GM23338 (cell line): Measurements from ENCODE around the gene EYS. TPM values are rescaled to one million over a fixed set of nuclear protein-coding genes. Genes with fewer than 3 reads are reported as not detected.

ENCODE experiments used
- ATAC-seq: fragments of 200-7000 bp; cut with Tn5 transposase; 3 replicates; pipeline ENCODE4 v1.9.1; 2020
- DNase-seq: peaks from one replicate; pipeline ENCODE4 v3.0.0-alpha.2; 2015; ENCODE audit warnings: low spot score
- H2AFZ ChIP-seq: fragments of 200-600 bp; sonication (generic); 2 replicates; pipeline ENCODE4 v1.8.0; 2016; ENCODE audit warnings: antibody characterized with exemption, mild to moderate bottlenecking, moderate library complexity
- H3F3A ChIP-seq: fragments of 200-600 bp; sonication (generic); replicated peaks from 2 replicates; pipeline ENCODE4 v1.8.0; 2017; ENCODE audit warnings: antibody characterized with exemption, mixed run types, low read depth
- H3K27ac ChIP-seq: fragments of 200-600 bp; sonication (generic); 2 replicates; pipeline ENCODE4 v1.6.1; 2016; ENCODE audit warnings: low read depth
- H3K27me3 ChIP-seq: fragments of 200-600 bp; sonication (generic); 2 replicates; pipeline ENCODE4 v1.8.0; 2016; ENCODE audit warnings: mild to moderate bottlenecking, mixed run types, moderate library complexity; ENCODE audit not compliant: insufficient read depth
- H3K36me3 ChIP-seq: fragments of 200-600 bp; sonication (generic); 2 replicates; pipeline ENCODE4 v1.8.0; 2016; ENCODE audit warnings: mild to moderate bottlenecking; ENCODE audit not compliant: insufficient read depth
- H3K4me1 ChIP-seq: fragments of 200-600 bp; sonication (generic); 2 replicates; pipeline ENCODE4 v1.8.0; 2016; ENCODE audit warnings: mild to moderate bottlenecking, moderate library complexity; ENCODE audit not compliant: insufficient read depth
- H3K4me2 ChIP-seq: fragments of 200-600 bp; sonication (generic); 2 replicates; pipeline ENCODE4 v1.7.1; 2017; ENCODE audit warnings: mixed run types
- H3K4me3 ChIP-seq: fragments of 200-600 bp; sonication (generic); 2 replicates; pipeline ENCODE4 v1.6.1; 2016; ENCODE audit warnings: mixed run types
- H3K79me2 ChIP-seq: fragments of 200-600 bp; sonication (generic); replicated peaks from 2 replicates; pipeline ENCODE4 v1.8.0; 2017; ENCODE audit warnings: mild to moderate bottlenecking; ENCODE audit not compliant: insufficient read depth
- H3K9me2 ChIP-seq: fragments of 200-600 bp; sonication (generic); 2 replicates; pipeline ENCODE4 v1.8.0; 2017; ENCODE audit not compliant: insufficient read depth
- H4K20me1 ChIP-seq: fragments of 200-600 bp; sonication (generic); replicated peaks from 2 replicates; pipeline ENCODE4 v1.8.0; 2017; ENCODE audit warnings: mild to moderate bottlenecking; ENCODE audit not compliant: insufficient read depth
- H3K27ac Mint-ChIP-seq: 2 replicates; pipeline ENCODE4 v1.8.0; 2020; ENCODE audit warnings: inconsistent platforms, mild to moderate bottlenecking, moderate library complexity, mixed read lengths
- H3K27me3 Mint-ChIP-seq: 3 replicates; pipeline ENCODE4 v1.8.0; 2022; ENCODE audit warnings: low read depth, mild to moderate bottlenecking, moderate library complexity, mixed read lengths, inconsistent platforms; ENCODE audit not compliant: insufficient read depth, poor library complexity
- H3K36me3 Mint-ChIP-seq: 3 replicates; pipeline ENCODE4 v1.8.0; 2021; ENCODE audit warnings: low read depth, mild to moderate bottlenecking, inconsistent platforms, moderate library complexity, mixed read lengths
- H3K4me1 Mint-ChIP-seq: 3 replicates; pipeline ENCODE4 v1.8.0; 2020; ENCODE audit warnings: mild to moderate bottlenecking, inconsistent platforms, mixed read lengths
- H3K4me3 Mint-ChIP-seq: 3 replicates; pipeline ENCODE4 v1.8.0; 2021; ENCODE audit warnings: moderate library complexity, mild to moderate bottlenecking, inconsistent platforms, mixed read lengths
- H3K9me3 Mint-ChIP-seq: 3 replicates; pipeline ENCODE4 v1.8.0; 2020; ENCODE audit warnings: moderate library complexity, mild to moderate bottlenecking, inconsistent platforms, mixed read lengths
- CREB1 ChIP-seq: fragments of 250-450 bp; sonication (Bioruptor Pico); IDR thresholded peaks from 2 replicates; pipeline ENCODE4 v1.5.0; 2020; ENCODE audit warnings: low read depth, mild to moderate bottlenecking, moderate library complexity
- EZH2 ChIP-seq: fragments of 200-600 bp; sonication (generic); IDR thresholded peaks from one replicate; pipeline ENCODE4 v1.8.0; 2017; ENCODE audit warnings: antibody characterized with exemption, mild to moderate bottlenecking, low read depth; ENCODE audit not compliant: unreplicated experiment
- EZH2phosphoT487 ChIP-seq: fragments of 200-600 bp; sonication (generic); IDR thresholded peaks from one replicate; pipeline ENCODE4 v1.8.1; 2018; ENCODE audit warnings: antibody characterized with exemption; ENCODE audit not compliant: unreplicated experiment
- JUNB ChIP-seq: IDR thresholded peaks from one replicate; pipeline ENCODE4 v1.6.1; 2016; ENCODE audit warnings: antibody characterized with exemption; ENCODE audit not compliant: unreplicated experiment
- NANOG ChIP-seq: IDR thresholded peaks from 2 replicates; pipeline ENCODE4 v1.6.1; 2016; ENCODE audit warnings: antibody characterized with exemption, borderline replicate concordance
- POLR2AphosphoS5 ChIP-seq: IDR thresholded peaks from 2 replicates; pipeline ENCODE4 v1.6.1; 2016; ENCODE audit warnings: antibody characterized with exemption, low read depth
- STAT1 ChIP-seq: IDR thresholded peaks from one replicate; pipeline ENCODE4 v1.6.1; 2016; ENCODE audit warnings: antibody characterized with exemption; ENCODE audit not compliant: unreplicated experiment
- ZNF114 ChIP-seq: fragments of 250-450 bp; sonication (Bioruptor Pico); IDR thresholded peaks from 2 replicates; pipeline ENCODE4 v1.5.0; 2020; ENCODE audit warnings: mild to moderate bottlenecking, moderate library complexity
- ZNF331 ChIP-seq: fragments of 250-450 bp; sonication (Bioruptor Pico); IDR thresholded peaks from 2 replicates; pipeline ENCODE4 v1.5.0; 2020; ENCODE audit warnings: low read depth, mild to moderate bottlenecking, moderate library complexity
- polyA plus RNA-seq: library from polyadenylated mRNA; unstranded; fragments of >200 nt; fragmentation: Nextera tagmentation; extraction: Ambion mirVana; gene quantifications from 2 replicates; pipeline ENCODE4 v1.2.1, GENCODE V29; 2016
- total RNA-seq: library from RNA; depleted of rRNA; stranded (reverse); fragments of >200 nt; shearing (Covaris generic); gene quantifications from 2 replicates; pipeline ENCODE4 v1.2.3, GENCODE V29; 2014
- TF ChIP-seq, protein P1 (sequence below): IDR thresholded peaks from one replicate; pipeline ENCODE4 v1.6.1; 2018; ENCODE audit warnings: antibody characterized with exemption; ENCODE audit not compliant: unreplicated experiment
- TF ChIP-seq, protein P2 (sequence below): IDR thresholded peaks from 2 replicates; pipeline ENCODE4 v1.6.1; 2016; ENCODE audit warnings: antibody characterized with exemption
- TF ChIP-seq, protein P3 (sequence below), 2 experiments: fragments of 200-600 bp in 1 of 2; sonication (generic) in 1 of 2; conservative IDR thresholded peaks; 2 replicates each; pipeline versions ENCODE4 v1.5.1 to v1.6.1; 2016 to 2017; ENCODE audit warnings: antibody characterized with exemption in 2 of 2, low read depth in 2 of 2, mild to moderate bottlenecking in 2 of 2, moderate library complexity in 1 of 2
- TF ChIP-seq, protein P4 (sequence below): fragments of 250-450 bp; sonication (Bioruptor Pico); IDR thresholded peaks from 2 replicates; pipeline ENCODE4 v1.5.0; 2020; ENCODE audit warnings: mild to moderate bottlenecking, moderate library complexity

EYS gene
- total and polyA plus RNA-seq, 2 experiments from 2014 or later: 0.38 to 0.52 TPM

DNA sequence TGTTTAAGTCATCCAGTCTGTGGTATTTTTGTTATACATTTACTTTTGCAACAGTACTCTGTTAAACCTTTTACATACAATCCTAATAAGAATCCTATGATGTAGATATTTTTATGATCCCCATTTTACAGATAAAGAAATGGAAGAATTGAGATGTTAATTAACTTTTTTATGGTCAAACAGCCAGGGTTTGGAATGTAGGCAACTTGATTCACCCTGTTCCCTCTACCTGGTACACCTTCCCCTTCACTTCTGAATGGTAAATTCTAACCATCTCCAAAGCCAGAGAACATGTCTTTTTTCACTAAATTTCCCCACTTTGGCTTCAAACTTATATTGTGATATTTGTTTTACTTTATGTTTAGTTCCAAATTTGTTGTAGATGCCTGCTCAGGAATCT is 1771.3 kb downstream of the EYS start:
- Histone ChIP-seq H3K4me3 (no peak overlapping the region), H3K9me2 (no peaks in the 10 kb centered on the region), H2AFZ (no peak overlapping the region), H3K79me2 (no peaks in the 10 kb centered on the region), H3K4me1 (no peaks in the 10 kb centered on the region), H3K27me3 (no peaks in the 10 kb centered on the region), H4K20me1 (no peaks in the 10 kb centered on the region), H3F3A (no peaks in the 10 kb centered on the region), H3K4me2 (no peak overlapping the region), H3K36me3 (no peaks in the 10 kb centered on the region), H3K27ac (no peak overlapping the region)
- Mint-ChIP-seq H3K27ac (no peak overlapping the region), H3K36me3 (no peaks in the 10 kb centered on the region), H3K4me3 (no peak overlapping the region), H3K9me3 (no peaks in the 10 kb centered on the region; the same call in 2 of the 3 replicates), H3K27me3 (peaks cover 2% of the 10 kb centered on the region), H3K4me1 (no peaks in the 10 kb centered on the region; the same call in 2 of the 3 replicates)
- no peak for ATAC-seq
- DNase-seq: no peak
- TF ChIP-seq NANOG (no peak), CREB1 (CRISPR knock-in tag) (no peak), POLR2AphosphoS5 (no peak), JUNB (no peak), EZH2 (no peak), EZH2phosphoT487 (no peak), ZNF114 (CRISPR knock-in tag) (no peak), STAT1 (no peak), ZNF331 (CRISPR knock-in tag) (no peak)
- TF ChIP-seq, protein P1, sequence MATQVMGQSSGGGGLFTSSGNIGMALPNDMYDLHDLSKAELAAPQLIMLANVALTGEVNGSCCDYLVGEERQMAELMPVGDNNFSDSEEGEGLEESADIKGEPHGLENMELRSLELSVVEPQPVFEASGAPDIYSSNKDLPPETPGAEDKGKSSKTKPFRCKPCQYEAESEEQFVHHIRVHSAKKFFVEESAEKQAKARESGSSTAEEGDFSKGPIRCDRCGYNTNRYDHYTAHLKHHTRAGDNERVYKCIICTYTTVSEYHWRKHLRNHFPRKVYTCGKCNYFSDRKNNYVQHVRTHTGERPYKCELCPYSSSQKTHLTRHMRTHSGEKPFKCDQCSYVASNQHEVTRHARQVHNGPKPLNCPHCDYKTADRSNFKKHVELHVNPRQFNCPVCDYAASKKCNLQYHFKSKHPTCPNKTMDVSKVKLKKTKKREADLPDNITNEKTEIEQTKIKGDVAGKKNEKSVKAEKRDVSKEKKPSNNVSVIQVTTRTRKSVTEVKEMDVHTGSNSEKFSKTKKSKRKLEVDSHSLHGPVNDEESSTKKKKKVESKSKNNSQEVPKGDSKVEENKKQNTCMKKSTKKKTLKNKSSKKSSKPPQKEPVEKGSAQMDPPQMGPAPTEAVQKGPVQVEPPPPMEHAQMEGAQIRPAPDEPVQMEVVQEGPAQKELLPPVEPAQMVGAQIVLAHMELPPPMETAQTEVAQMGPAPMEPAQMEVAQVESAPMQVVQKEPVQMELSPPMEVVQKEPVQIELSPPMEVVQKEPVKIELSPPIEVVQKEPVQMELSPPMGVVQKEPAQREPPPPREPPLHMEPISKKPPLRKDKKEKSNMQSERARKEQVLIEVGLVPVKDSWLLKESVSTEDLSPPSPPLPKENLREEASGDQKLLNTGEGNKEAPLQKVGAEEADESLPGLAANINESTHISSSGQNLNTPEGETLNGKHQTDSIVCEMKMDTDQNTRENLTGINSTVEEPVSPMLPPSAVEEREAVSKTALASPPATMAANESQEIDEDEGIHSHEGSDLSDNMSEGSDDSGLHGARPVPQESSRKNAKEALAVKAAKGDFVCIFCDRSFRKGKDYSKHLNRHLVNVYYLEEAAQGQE: no peak
- TF ChIP-seq, protein P2, sequence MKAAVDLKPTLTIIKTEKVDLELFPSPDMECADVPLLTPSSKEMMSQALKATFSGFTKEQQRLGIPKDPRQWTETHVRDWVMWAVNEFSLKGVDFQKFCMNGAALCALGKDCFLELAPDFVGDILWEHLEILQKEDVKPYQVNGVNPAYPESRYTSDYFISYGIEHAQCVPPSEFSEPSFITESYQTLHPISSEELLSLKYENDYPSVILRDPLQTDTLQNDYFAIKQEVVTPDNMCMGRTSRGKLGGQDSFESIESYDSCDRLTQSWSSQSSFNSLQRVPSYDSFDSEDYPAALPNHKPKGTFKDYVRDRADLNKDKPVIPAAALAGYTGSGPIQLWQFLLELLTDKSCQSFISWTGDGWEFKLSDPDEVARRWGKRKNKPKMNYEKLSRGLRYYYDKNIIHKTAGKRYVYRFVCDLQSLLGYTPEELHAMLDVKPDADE: no peak
- TF ChIP-seq, protein P3, sequence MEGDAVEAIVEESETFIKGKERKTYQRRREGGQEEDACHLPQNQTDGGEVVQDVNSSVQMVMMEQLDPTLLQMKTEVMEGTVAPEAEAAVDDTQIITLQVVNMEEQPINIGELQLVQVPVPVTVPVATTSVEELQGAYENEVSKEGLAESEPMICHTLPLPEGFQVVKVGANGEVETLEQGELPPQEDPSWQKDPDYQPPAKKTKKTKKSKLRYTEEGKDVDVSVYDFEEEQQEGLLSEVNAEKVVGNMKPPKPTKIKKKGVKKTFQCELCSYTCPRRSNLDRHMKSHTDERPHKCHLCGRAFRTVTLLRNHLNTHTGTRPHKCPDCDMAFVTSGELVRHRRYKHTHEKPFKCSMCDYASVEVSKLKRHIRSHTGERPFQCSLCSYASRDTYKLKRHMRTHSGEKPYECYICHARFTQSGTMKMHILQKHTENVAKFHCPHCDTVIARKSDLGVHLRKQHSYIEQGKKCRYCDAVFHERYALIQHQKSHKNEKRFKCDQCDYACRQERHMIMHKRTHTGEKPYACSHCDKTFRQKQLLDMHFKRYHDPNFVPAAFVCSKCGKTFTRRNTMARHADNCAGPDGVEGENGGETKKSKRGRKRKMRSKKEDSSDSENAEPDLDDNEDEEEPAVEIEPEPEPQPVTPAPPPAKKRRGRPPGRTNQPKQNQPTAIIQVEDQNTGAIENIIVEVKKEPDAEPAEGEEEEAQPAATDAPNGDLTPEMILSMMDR (conservative IDR thresholded peaks at IDR 0.05; ENCODE audit: low read depth in 2 of 2): no peak
- TF ChIP-seq, protein P4, sequence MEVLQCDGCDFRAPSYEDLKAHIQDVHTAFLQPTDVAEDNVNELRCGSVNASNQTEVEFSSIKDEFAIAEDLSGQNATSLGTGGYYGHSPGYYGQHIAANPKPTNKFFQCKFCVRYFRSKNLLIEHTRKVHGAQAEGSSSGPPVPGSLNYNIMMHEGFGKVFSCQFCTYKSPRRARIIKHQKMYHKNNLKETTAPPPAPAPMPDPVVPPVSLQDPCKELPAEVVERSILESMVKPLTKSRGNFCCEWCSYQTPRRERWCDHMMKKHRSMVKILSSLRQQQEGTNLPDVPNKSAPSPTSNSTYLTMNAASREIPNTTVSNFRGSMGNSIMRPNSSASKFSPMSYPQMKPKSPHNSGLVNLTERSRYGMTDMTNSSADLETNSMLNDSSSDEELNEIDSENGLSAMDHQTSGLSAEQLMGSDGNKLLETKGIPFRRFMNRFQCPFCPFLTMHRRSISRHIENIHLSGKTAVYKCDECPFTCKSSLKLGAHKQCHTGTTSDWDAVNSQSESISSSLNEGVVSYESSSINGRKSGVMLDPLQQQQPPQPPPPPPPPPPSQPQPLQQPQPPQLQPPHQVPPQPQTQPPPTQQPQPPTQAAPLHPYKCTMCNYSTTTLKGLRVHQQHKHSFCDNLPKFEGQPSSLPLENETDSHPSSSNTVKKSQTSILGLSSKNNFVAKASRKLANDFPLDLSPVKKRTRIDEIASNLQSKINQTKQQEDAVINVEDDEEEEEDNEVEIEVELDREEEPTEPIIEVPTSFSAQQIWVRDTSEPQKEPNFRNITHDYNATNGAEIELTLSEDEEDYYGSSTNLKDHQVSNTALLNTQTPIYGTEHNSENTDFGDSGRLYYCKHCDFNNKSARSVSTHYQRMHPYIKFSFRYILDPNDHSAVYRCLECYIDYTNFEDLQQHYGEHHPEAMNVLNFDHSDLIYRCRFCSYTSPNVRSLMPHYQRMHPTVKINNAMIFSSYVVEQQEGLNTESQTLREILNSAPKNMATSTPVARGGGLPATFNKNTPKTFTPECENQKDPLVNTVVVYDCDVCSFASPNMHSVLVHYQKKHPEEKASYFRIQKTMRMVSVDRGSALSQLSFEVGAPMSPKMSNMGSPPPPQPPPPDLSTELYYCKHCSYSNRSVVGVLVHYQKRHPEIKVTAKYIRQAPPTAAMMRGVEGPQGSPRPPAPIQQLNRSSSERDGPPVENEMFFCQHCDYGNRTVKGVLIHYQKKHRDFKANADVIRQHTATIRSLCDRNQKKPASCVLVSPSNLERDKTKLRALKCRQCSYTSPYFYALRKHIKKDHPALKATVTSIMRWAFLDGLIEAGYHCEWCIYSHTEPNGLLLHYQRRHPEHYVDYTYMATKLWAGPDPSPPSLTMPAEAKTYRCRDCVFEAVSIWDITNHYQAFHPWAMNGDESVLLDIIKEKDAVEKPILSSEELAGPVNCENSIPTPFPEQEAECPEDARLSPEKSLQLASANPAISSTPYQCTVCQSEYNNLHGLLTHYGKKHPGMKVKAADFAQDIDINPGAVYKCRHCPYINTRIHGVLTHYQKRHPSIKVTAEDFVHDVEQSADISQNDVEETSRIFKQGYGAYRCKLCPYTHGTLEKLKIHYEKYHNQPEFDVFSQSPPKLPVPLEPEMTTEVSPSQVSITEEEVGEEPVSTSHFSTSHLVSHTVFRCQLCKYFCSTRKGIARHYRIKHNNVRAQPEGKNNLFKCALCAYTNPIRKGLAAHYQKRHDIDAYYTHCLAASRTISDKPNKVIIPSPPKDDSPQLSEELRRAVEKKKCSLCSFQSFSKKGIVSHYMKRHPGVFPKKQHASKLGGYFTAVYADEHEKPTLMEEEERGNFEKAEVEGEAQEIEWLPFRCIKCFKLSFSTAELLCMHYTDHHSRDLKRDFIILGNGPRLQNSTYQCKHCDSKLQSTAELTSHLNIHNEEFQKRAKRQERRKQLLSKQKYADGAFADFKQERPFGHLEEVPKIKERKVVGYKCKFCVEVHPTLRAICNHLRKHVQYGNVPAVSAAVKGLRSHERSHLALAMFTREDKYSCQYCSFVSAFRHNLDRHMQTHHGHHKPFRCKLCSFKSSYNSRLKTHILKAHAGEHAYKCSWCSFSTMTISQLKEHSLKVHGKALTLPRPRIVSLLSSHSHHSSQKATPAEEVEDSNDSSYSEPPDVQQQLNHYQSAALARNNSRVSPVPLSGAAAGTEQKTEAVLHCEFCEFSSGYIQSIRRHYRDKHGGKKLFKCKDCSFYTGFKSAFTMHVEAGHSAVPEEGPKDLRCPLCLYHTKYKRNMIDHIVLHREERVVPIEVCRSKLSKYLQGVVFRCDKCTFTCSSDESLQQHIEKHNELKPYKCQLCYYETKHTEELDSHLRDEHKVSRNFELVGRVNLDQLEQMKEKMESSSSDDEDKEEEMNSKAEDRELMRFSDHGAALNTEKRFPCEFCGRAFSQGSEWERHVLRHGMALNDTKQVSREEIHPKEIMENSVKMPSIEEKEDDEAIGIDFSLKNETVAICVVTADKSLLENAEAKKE (CRISPR knock-in tag): no peak
